Body of pancreas (tissue), 4 donors: Measurements from ENCODE around the gene SLAIN2.

Experiments used
- POLR2A ChIP-seq, 3 donors: fragments of 450-650 bp; IDR thresholded peaks; one replicate each; pipeline ENCODE4 v1.6.1; 2016; ENCODE audit warnings: antibody characterized with exemption in 3 of 3, mild to moderate bottlenecking in 2 of 3
- TF ChIP-seq, protein P1 (sequence below), 7 experiments: fragments of 450-650 bp in 4 of 7; fragments of 200-600 bp in 3 of 7; sonication (generic) in 3 of 7; IDR thresholded peaks; one replicate each; pipeline ENCODE4 v1.5.1; 2016 to 2019; ENCODE audit warnings: antibody characterized with exemption in 7 of 7

GRCh38 chr4:48347282-48347921, 6.1 kb downstream of the SLAIN2 start:
- TF ChIP-seq, protein P1, sequence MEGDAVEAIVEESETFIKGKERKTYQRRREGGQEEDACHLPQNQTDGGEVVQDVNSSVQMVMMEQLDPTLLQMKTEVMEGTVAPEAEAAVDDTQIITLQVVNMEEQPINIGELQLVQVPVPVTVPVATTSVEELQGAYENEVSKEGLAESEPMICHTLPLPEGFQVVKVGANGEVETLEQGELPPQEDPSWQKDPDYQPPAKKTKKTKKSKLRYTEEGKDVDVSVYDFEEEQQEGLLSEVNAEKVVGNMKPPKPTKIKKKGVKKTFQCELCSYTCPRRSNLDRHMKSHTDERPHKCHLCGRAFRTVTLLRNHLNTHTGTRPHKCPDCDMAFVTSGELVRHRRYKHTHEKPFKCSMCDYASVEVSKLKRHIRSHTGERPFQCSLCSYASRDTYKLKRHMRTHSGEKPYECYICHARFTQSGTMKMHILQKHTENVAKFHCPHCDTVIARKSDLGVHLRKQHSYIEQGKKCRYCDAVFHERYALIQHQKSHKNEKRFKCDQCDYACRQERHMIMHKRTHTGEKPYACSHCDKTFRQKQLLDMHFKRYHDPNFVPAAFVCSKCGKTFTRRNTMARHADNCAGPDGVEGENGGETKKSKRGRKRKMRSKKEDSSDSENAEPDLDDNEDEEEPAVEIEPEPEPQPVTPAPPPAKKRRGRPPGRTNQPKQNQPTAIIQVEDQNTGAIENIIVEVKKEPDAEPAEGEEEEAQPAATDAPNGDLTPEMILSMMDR (IDR thresholded peaks at IDR 0.05), result no peak
- TF ChIP-seq POLR2A (IDR thresholded peaks at IDR 0.05), result no peak
